CD4-positive, alpha-beta T cell treated with Interleukin-12 subunit alpha and Interleukin-12 subunit beta, for 1 hour (primary cell): Measurements from ENCODE around the gene ATPAF2.

Source experiments
- DNase-seq: peaks from one replicate; pipeline ENCODE4 v3.0.0-alpha.2; 2020

ATPAF2 gene

GRCh38 chr17:17985153-17985552 lies 53.8 kb downstream of the ATPAF2 start:
- DNase-seq: no peak

- DNase-seq: no peak
Measured at GRCh38 chr17:17983776-17984175, 55.2 kb downstream of the ATPAF2 start.

GRCh38 chr17:17983376-17983775 lies 55.6 kb downstream of the ATPAF2 start:
- no peak for DNase-seq

GRCh38 chr17:17982801-17983200 lies 56.2 kb downstream of the ATPAF2 start:
- DNase-seq: no peak

GRCh38 chr17:17981330-17981729 lies 57.6 kb downstream of the ATPAF2 start:
- no peak for DNase-seq

- no peak for DNase-seq
Measured at GRCh38 chr17:17979778-17980177, 59.2 kb downstream of the ATPAF2 start.

GRCh38 chr17:17978481-17979424 lies 60.2 kb downstream of the ATPAF2 start:
- DNase-seq: no peak

GRCh38 chr17:17976931-17977570 lies 61.9 kb downstream of the ATPAF2 start:
- DNase-seq: no peak

GRCh38 chr17:17975436-17975835 lies 63.5 kb downstream of the ATPAF2 start:
- DNase-seq: no peak

- DNase-seq: no peak
Measured at GRCh38 chr17:17972952-17973254, 66.1 kb downstream of the ATPAF2 start.

GRCh38 chr17:17972126-17972951 lies 66.6 kb downstream of the ATPAF2 start, which contains the start of the genes DRC3 and TOM1L2:
Gene DRC3, plus strand, starts transcription at chr17:17972862. Its CDS starts 4,737 bp downstream, at chr17:17977599.
Gene TOM1L2, minus strand, starts transcription at chr17:17972400. Its CDS starts 87 bp downstream, at chr17:17972313.
- DNase-seq: peak; percentile 100

GRCh38 chr17:17971431-17972125 lies 67.4 kb downstream of the ATPAF2 start:
- DNase-seq: no peak

GRCh38 chr17:17970699-17971430 lies 68.1 kb downstream of the ATPAF2 start:
- DNase-seq: no peak
